Prostate gland (tissue), 2 donors: ENCODE data around the gene TIPARP. TPM values are rescaled to one million over a fixed set of nuclear protein-coding genes. Genes with fewer than 3 reads are reported as not detected.

Experiments
- DNase-seq: peaks from one replicate; pipeline ENCODE4 v3.0.0-alpha.2; 2019; ENCODE audit warnings: low spot score
- H3K27ac ChIP-seq, 2 donors: fragments of 200-600 bp; sonication (generic); 2 replicates each; pipeline ENCODE4 v1.5.1; 2017 to 2019
- H3K27me3 ChIP-seq: fragments of 200-600 bp; sonication (generic); replicated peaks from 2 replicates; pipeline ENCODE4 v1.5.1; 2019; ENCODE audit not compliant: insufficient read depth
- H3K36me3 ChIP-seq, 2 donors: fragments of 200-600 bp; sonication (generic); 1 replicate in 1 of 2; 2 replicates in 1 of 2; pipeline versions ENCODE4 v1.5.1 to v1.8.1; 2017 to 2019
- H3K4me1 ChIP-seq: fragments of 200-600 bp; sonication (generic); replicated peaks from 2 replicates; pipeline ENCODE4 v1.5.1; 2019
- H3K4me3 ChIP-seq, 2 donors: fragments of 200-600 bp; sonication (generic); 2 replicates each; pipeline ENCODE4 v1.5.1; 2017 to 2019
- H3K9me3 ChIP-seq: fragments of 200-600 bp; sonication (generic); 2 replicates; pipeline ENCODE4 v1.5.1; 2017
- POLR2A ChIP-seq: fragments of 450-650 bp; IDR thresholded peaks from one replicate; pipeline ENCODE4 v1.6.1; 2016; ENCODE audit warnings: antibody characterized with exemption, mild to moderate bottlenecking
- POLR2AphosphoS5 ChIP-seq: sonication (generic); formaldehyde crosslinking; IDR thresholded peaks from one replicate; pipeline ENCODE4 v1.6.1; 2017; ENCODE audit warnings: antibody characterized with exemption
- WGBS: methylation state at CpG from one replicate; pipeline ENCODE4 v1.1.5; 2018; 5-methylcytosine and 5-hydroxymethylcytosine counted together
- intact Hi-C: fragments of 100-400 bp; cut with DNase I; formaldehyde crosslinking; loops from one replicate; pipeline ENCODE4 v1.14.2; 2022
- total RNA-seq, 2 donors: library from RNA; depleted of rRNA; stranded (reverse); fragments of >200 nt; gene quantifications; one replicate each; pipeline ENCODE4 v1.1.0, GENCODE V29; 2016
- TF ChIP-seq, protein P1 (sequence below), 4 experiments: fragments of 200-600 bp in 2 of 4; fragments of 450-650 bp in 2 of 4; sonication (generic) in 2 of 4; IDR thresholded peaks; 1 replicate in 3 of 4; 2 replicates in 1 of 4; pipeline ENCODE4 v1.5.1; 2016 to 2019; ENCODE audit warnings: antibody characterized with exemption in 4 of 4, mild to moderate bottlenecking in 2 of 4, moderate library complexity in 2 of 4

Gene TIPARP
- total RNA-seq, 2 donors from 2014 or later = 31.9 to 52.0 TPM

DNA sequence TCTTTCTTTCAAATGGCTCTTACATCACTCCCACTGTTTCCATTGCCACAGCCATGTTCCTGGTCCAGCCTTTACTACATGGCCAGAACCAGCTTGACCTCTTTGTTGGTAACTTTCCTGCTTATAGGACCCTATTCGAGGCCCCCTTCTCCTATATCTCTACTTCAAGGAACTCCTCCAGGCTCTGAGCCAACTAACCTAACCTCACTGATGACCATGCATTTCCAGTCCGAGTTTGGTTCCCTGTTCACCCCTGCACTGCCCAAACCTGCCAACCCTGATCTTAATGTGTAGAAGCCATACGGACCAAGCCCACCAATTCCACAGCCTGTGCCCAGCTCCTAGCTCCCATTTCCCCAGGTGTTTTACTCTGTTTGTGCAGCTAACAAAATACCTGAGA, 38.4 kb upstream of the TIPARP start:
- Histone ChIP-seq H3K4me3 (no peak overlapping the region), H3K36me3 (no peaks in the 10 kb centered on the region), H3K9me3 (no peaks in the 10 kb centered on the region), H3K27me3 (no peaks in the 10 kb centered on the region), H3K4me1 (no peaks in the 10 kb centered on the region), H3K27ac (no peak overlapping the region)
- intact Hi-C loops = no loop called here
- DNase-seq = no peak
- 76% methylated on average over 3 of the region's 3 CpGs for WGBS
- TF ChIP-seq POLR2A = no peak
- TF ChIP-seq POLR2AphosphoS5 = no peak
- TF ChIP-seq, protein P1, sequence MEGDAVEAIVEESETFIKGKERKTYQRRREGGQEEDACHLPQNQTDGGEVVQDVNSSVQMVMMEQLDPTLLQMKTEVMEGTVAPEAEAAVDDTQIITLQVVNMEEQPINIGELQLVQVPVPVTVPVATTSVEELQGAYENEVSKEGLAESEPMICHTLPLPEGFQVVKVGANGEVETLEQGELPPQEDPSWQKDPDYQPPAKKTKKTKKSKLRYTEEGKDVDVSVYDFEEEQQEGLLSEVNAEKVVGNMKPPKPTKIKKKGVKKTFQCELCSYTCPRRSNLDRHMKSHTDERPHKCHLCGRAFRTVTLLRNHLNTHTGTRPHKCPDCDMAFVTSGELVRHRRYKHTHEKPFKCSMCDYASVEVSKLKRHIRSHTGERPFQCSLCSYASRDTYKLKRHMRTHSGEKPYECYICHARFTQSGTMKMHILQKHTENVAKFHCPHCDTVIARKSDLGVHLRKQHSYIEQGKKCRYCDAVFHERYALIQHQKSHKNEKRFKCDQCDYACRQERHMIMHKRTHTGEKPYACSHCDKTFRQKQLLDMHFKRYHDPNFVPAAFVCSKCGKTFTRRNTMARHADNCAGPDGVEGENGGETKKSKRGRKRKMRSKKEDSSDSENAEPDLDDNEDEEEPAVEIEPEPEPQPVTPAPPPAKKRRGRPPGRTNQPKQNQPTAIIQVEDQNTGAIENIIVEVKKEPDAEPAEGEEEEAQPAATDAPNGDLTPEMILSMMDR (IDR thresholded peaks at IDR 0.05) = no peak

DNA sequence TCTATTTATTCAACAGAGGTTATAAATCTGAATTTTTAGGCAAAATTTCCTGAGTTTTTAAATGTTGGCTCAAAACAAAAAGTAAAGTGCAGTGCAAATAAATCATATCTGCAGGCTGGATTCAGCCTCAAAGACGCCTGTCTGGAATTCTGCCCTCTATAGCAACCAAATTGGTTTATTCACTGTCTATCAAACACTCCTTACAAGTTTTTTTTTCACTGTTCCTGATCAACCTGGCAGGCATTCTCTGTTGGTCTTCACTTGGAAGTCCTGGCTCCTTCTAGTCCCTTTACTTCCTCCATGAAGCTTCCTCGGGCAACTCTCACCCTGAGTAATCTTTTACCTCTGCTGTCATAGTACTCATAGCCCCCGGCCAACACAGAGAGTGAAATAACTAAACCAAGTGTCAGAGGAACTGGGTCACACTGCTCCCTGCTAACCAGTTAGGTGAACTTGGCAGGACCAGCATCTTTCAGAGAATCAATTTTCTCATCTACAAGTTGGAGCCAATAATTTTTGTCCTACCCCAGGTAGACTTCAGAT, 36.8 kb upstream of the TIPARP start:
- Histone ChIP-seq H3K27me3 (no peaks in the 10 kb centered on the region), H3K4me1 (no peaks in the 10 kb centered on the region), H3K9me3 (no peaks in the 10 kb centered on the region), H3K27ac (no peak overlapping the region), H3K36me3 (no peaks in the 10 kb centered on the region), H3K4me3 (no peak overlapping the region)
- TF ChIP-seq, protein P1 (IDR thresholded peaks at IDR 0.05) = no peak
- no peak for TF ChIP-seq POLR2AphosphoS5
- TF ChIP-seq POLR2A = no peak
- no peak for DNase-seq
- intact Hi-C loops = no loop called here
- WGBS = 23% methylated on average over 3 of the region's 3 CpGs

DNA sequence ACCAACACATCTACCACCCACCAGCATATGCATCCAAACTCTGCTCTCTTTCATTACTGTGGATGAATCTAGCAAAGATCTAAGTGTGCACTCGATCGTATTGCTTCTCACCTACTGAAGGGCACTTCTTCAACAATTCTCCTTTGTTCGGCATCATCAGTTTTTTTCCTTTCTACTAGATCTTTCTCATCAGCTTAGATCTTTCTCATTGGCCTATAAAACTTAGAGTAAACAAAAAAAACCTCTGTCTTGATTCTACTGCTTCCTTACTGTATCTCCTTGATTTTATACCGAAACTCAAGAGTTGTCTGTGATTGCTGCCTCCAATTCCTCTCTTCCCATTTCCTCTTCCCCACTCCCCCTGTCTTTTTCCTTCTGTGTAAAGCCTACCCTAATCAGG, 36.1 kb upstream of the TIPARP start:
- no peak overlapping the region for H3K4me3 ChIP-seq
- H3K4me1 ChIP-seq = no peaks in the 10 kb centered on the region
- H3K9me3 ChIP-seq = no peaks in the 10 kb centered on the region
- no peaks in the 10 kb centered on the region for H3K36me3 ChIP-seq
- H3K27me3 ChIP-seq = no peaks in the 10 kb centered on the region
- DNase-seq = no peak
- WGBS = 42% methylated on average over 4 of the region's 4 CpGs
- no peak for TF ChIP-seq POLR2A
- no peak for TF ChIP-seq POLR2AphosphoS5
- TF ChIP-seq, protein P1 (IDR thresholded peaks at IDR 0.05) = no peak
- intact Hi-C loops = no loop called here
- no peak overlapping the region for H3K27ac ChIP-seq

DNA sequence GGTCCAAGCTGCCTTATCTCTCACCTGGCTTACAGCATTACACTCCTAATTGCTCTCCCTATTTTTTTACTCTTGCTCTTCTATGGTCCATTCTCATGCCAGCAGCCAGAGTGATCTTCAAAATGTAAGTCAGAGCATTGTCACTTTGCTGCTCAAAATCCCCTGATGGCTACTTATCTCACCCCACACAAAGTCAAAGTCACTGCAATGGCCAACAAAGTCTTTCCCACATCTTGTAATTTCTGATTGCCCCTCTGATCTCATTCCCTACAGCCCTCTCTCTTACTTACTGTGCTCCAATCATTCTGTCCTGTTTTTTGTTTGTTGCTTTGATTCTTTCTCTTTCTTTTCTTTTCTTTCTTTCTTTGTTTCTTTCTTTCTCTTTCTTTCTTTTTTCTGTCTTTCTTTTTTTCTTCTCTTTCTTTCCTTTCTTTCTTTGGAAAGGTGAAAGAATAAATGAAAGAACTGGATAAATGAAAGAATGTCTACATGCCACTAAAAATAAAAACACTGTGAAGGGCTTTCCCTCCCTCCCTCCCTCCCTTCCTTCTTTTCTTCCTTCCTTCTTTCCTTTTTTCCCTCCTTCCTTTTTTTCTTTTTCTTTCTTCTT, 34.9 kb upstream of the TIPARP start:
- TF ChIP-seq POLR2AphosphoS5 = no peak
- TF ChIP-seq, protein P1 (IDR thresholded peaks at IDR 0.05) = no peak
- H3K9me3 ChIP-seq = no peaks in the 10 kb centered on the region
- no peaks in the 10 kb centered on the region for H3K4me1 ChIP-seq
- DNase-seq = no peak
- H3K27me3 ChIP-seq = no peaks in the 10 kb centered on the region
- H3K4me3 ChIP-seq = no peak overlapping the region
- intact Hi-C loops = no loop called here
- no peaks in the 10 kb centered on the region for H3K36me3 ChIP-seq
- H3K27ac ChIP-seq = no peak overlapping the region

DNA sequence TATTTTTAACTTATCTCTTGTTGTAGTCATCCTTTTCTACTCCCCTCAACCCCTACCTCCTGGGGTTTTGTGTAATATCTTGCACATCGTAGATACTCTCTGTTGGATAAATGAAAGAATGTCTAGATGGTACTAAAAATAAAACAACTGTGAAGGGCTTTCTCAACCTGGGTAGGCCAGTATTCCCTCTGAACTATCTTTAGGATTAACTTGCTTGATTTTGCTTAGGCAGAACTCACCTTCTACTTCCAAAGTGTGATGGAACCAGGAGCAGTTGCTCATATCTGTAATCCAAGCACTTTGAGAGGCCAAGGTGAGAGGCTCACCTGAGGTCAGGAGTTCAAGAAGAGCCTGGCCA, 32.8 kb upstream of the TIPARP start:
- 98% methylated on average over 1 of the region's 1 CpG for WGBS

More for the DNA sequence above, 32.8 kb upstream of the TIPARP start:
- no peak for TF ChIP-seq POLR2AphosphoS5
- TF ChIP-seq POLR2A = no peak
- TF ChIP-seq, protein P1 (IDR thresholded peaks at IDR 0.05) = no peak
- H3K27ac ChIP-seq = no peak overlapping the region
- no peak overlapping the region for H3K4me3 ChIP-seq
- intact Hi-C loops = no loop called here
- no peaks in the 10 kb centered on the region for H3K36me3 ChIP-seq
- H3K27me3 ChIP-seq = no peaks in the 10 kb centered on the region
- H3K9me3 ChIP-seq = no peaks in the 10 kb centered on the region
- H3K4me1 ChIP-seq = no peaks in the 10 kb centered on the region
- no peak for DNase-seq
